NCI-H1048 (cell line): ENCODE data around the gene NOTCH1.

ENCODE experiments used
- DNase-seq: peaks from one replicate; lab custom pipeline; 2025; lab: John Stamatoyannopoulos, UW

Gene NOTCH1

GRCh38 chr9:136463578-136463977 lies 82.3 kb downstream of the NOTCH1 start:
- no peak for DNase-seq

GRCh38 chr9:136462664-136463063 lies 83.2 kb downstream of the NOTCH1 start:
- DNase-seq = no peak

- DNase-seq = no peak
Measured at GRCh38 chr9:136460772-136461325, 85.0 kb downstream of the NOTCH1 start.

- no peak for DNase-seq
Measured at GRCh38 chr9:136459425-136459824, 86.4 kb downstream of the NOTCH1 start.

- DNase-seq = no peak
Measured at GRCh38 chr9:136457326-136457725, 88.5 kb downstream of the NOTCH1 start.

- no peak for DNase-seq
Measured at GRCh38 chr9:136456258-136456657, 89.6 kb downstream of the NOTCH1 start.

- DNase-seq = no peak
Measured at GRCh38 chr9:136455043-136456002, 90.5 kb downstream of the NOTCH1 start.

- DNase-seq = no peak
Measured at GRCh38 chr9:136454026-136454796, 91.6 kb downstream of the NOTCH1 start.

GRCh38 chr9:136453326-136453725 lies 92.5 kb downstream of the NOTCH1 start:
- DNase-seq = no peak

- DNase-seq = peak; percentile 29
Measured at GRCh38 chr9:136451221-136451877, 94.5 kb downstream of the NOTCH1 start.

GRCh38 chr9:136448655-136449054 lies 97.2 kb downstream of the NOTCH1 start:
- no peak for DNase-seq

- DNase-seq = no peak
Measured at GRCh38 chr9:136447173-136447778, 98.6 kb downstream of the NOTCH1 start.

- DNase-seq = no peak
Measured at GRCh38 chr9:136445799-136446198, 100.0 kb downstream of the NOTCH1 start.
